ENCODE measurements around the gene NPR3. TPM values are rescaled to one million over a fixed set of nuclear protein-coding genes. Genes with fewer than 3 reads are reported as not detected.

The NPR3 gene
- total RNA-seq, 1 donor from 2014 or later: 87.2 TPM

- Histone ChIP-seq H3K27ac (no peak overlapping the region), H3K4me3 (no peak overlapping the region), H3K36me3 (no peaks in the 10 kb centered on the region), H3K27me3 (no peaks in the 10 kb centered on the region), H3K4me1 (peaks cover 5% of the 10 kb centered on the region), H3K9me3 (no peaks in the 10 kb centered on the region)
- DNase-seq: no peak
- no peak for ATAC-seq
- intact Hi-C loops (cut with DNase I): no loop called here
- no peak for TF ChIP-seq CTCF (IDR thresholded peaks at IDR 0.05)
These were observed 10.5 kb downstream of the NPR3 start for GRCh38 chr5:32721626-32722025.

- no peak for TF ChIP-seq CTCF (IDR thresholded peaks at IDR 0.05)
- intact Hi-C loops (cut with DNase I): no loop called here
- no peak for ATAC-seq
- Histone ChIP-seq H3K4me3 (no peak overlapping the region), H3K27ac (no peak overlapping the region), H3K27me3 (no peaks in the 10 kb centered on the region), H3K4me1 (peaks cover 5% of the 10 kb centered on the region), H3K9me3 (no peaks in the 10 kb centered on the region), H3K36me3 (no peaks in the 10 kb centered on the region)
- DNase-seq: no peak
These were observed 11.8 kb downstream of the NPR3 start for GRCh38 chr5:32722957-32723356.

GRCh38 chr5:32724526-32724925, 13.4 kb downstream of the NPR3 start:
- H3K36me3 ChIP-seq: no peaks in the 10 kb centered on the region
- H3K27ac ChIP-seq: no peak overlapping the region
- no peaks in the 10 kb centered on the region for H3K27me3 ChIP-seq
- TF ChIP-seq CTCF (IDR thresholded peaks at IDR 0.05): no peak
- no peak overlapping the region for H3K4me3 ChIP-seq
- ATAC-seq (no peak), DNase-seq (no peak)
- no peaks in the 10 kb centered on the region for H3K9me3 ChIP-seq
- intact Hi-C loops (cut with DNase I): no loop called here
- H3K4me1 ChIP-seq: peaks cover 5% of the 10 kb centered on the region

GRCh38 chr5:32726086-32726557, 15.0 kb downstream of the NPR3 start:
- peak; percentile 71 for ATAC-seq
- no peak overlapping the region for H3K4me3 ChIP-seq
- intact Hi-C loops (cut with DNase I): no loop called here

GRCh38 chr5:32729651-32730050, 18.5 kb downstream of the NPR3 start:
- Histone ChIP-seq H3K27ac (no peak overlapping the region), H3K4me3 (no peak overlapping the region), H3K4me1 (peaks cover 5% of the 10 kb centered on the region), H3K36me3 (no peaks in the 10 kb centered on the region), H3K9me3 (no peaks in the 10 kb centered on the region), H3K27me3 (no peaks in the 10 kb centered on the region)
- ATAC-seq (no peak), DNase-seq (no peak)
- TF ChIP-seq CTCF (IDR thresholded peaks at IDR 0.05): no peak
- intact Hi-C loops (cut with DNase I): no loop called here

More at GRCh38 chr5:32726086-32726557, 15.0 kb downstream of the NPR3 start:
- no peaks in the 10 kb centered on the region for H3K36me3 ChIP-seq
- DNase-seq: no peak
- no peak overlapping the region for H3K27ac ChIP-seq
- no peaks in the 10 kb centered on the region for H3K27me3 ChIP-seq
- H3K4me1 ChIP-seq: peaks cover 5% of the 10 kb centered on the region
- no peaks in the 10 kb centered on the region for H3K9me3 ChIP-seq
- TF ChIP-seq CTCF (IDR thresholded peaks at IDR 0.05): no peak

Data from upper lobe of right lung (tissue), 1 donor.